Liver (tissue), 3 donors: ENCODE results near the gene PSMD14.
"Not testable (repeated sequence)": the region's sequence is repeated elsewhere in the genome, so short reads cannot be mapped to it uniquely, and the experiment has no call there.

ENCODE experiments used
- CTCF ChIP-seq: fragments of 150-350 bp; IDR thresholded peaks from 2 replicates; pipeline ENCODE4 v1.5.1; 2017; ENCODE audit warnings: improper control_type of control experiment, low read depth, low read length; ENCODE audit not compliant: missing input control
- EGR1 ChIP-seq, 2 donors: IDR thresholded peaks; 2 replicates each; pipeline ENCODE4 v1.6.1; 2016 to 2018; ENCODE audit warnings: antibody characterized with exemption in 2 of 2, low read depth in 2 of 2
- JUND ChIP-seq, 2 donors: IDR thresholded peaks; 2 replicates each; pipeline ENCODE4 v1.6.1; 2016; ENCODE audit warnings: antibody characterized with exemption in 2 of 2
- RAD21 ChIP-seq, 2 donors: IDR thresholded peaks; 2 replicates each; pipeline ENCODE4 v1.6.1; 2016; ENCODE audit warnings: antibody characterized with exemption in 2 of 2, mild to moderate bottlenecking in 2 of 2
- SP1 ChIP-seq: IDR thresholded peaks from 2 replicates; pipeline ENCODE4 v1.6.1; 2018; ENCODE audit warnings: antibody characterized with exemption, mild to moderate bottlenecking
- YY1 ChIP-seq: IDR thresholded peaks from 2 replicates; pipeline ENCODE4 v1.6.1; 2016; ENCODE audit warnings: antibody characterized with exemption, mild to moderate bottlenecking
- donor health status: healthy.
- donor health status: healthy.

DNA sequence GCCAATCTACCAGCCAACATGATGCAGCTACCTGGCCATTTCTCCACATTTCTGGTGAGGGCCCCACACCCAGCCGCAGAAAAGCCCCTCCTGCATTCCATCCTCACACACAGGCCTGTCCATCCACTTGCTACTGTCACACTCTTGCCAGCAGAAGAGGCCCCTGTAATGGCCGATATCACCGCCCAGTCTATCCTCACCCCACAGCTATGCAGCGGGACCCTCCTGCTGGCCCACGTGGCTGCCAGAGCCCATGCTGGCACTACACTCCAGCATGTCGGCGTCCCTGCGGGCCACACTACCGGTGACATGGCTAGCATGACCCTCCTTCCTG, 25.9 kb upstream of the PSMD14 start:
- TF ChIP-seq YY1; SP1; CTCF; RAD21 (IDR thresholded peaks at IDR 0.05); EGR1 (IDR thresholded peaks at IDR 0.05; ENCODE audit: low read depth in 2 of 2); JUND (IDR thresholded peaks at IDR 0.05): not testable (repeated sequence)
